GM19035 (cell line): ENCODE data around the gene SLC25A28.

ENCODE experiments used
- ATAC-seq: cut with Tn5 transposase; IDR thresholded peaks from one replicate; pipeline ENCODE4 v1.9.1; 2021; ENCODE audit not compliant: unreplicated experiment

The SLC25A28 gene

DNA sequence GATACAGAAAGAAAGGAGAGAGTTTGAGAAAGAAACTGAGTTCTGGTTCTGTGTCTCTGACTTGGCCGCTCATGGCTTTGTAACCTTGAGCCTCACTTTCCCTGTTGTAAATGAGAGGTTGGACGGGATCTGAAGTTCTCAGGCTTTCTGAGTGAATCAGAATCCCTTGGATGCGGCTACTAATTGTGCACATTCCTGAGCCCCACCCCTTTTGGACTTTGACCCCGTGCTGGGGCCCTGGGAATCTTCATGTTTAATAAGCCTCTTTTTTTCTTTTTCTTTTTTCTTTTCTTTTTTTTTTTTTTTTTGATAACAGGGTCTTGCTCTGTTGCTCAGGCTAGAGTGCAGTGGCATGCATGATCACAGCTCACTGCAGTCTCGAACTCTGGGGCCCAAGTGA, 26.9 kb downstream of the SLC25A28 start:
- ATAC-seq, result no peak

DNA sequence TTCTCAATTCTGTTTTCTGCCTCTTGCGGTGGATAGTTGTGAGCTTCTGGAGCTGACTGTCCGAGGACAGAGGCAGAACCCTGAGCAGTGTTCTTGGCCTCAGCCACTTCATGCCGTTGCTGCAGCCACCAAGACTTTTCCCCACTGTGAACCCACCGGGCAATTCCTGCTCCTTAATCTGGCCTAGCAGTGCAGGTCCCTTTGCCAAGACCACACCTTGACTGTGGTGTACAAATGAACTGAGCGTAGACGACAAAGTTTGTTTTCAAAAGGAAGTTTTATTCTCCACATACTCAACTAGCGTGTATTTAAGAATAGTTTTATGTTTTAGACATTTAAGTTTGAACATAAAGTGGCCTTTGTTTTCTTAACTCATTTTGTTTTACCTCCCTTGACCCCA, 29.4 kb downstream of the SLC25A28 start:
- no peak for ATAC-seq

DNA sequence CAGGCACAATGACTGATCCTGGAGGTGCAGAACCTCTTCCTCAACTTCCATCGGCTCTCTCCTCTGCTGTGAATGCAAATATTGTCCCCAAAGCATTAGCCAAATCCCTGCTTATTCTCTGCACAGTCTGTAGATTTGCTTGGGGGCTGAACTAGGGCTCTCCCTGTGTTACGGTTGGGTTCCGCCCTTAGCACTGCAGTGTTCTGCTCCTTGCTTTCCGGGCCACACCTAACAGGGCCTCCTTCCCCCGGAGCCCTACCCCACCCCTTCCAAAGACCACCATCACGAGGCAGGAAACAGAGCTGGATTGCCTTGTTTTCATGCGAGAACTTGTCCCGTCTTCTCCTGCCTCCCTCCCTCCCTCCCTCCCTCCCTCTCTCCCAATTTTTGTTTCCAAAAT, 36.6 kb downstream of the SLC25A28 start:
- no peak for ATAC-seq

DNA sequence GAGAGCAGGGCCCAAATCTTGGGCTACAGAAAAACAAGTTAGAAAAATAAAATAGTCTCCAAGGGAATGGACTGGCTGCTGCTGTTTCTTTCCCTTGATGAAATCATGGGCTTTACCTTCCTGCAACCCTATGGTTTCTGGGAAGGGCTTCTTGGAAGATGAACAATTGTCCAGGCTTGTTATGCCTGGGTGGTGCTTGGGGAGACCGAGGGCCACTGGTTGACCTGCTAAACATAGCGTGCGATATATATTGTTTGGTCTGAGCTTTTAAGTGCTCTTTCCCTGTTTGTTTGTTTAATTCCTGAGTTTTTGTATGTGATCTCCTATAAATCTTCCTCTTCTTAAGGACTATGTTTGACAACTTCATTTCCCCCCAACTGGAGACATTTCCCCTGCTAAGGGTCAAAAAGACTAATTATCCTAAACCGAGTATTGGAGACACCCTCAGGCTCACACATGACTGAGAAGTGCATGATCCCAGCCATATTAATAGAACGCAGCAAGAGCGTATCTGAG, 37.9 kb downstream of the SLC25A28 start:
- no peak for ATAC-seq

DNA sequence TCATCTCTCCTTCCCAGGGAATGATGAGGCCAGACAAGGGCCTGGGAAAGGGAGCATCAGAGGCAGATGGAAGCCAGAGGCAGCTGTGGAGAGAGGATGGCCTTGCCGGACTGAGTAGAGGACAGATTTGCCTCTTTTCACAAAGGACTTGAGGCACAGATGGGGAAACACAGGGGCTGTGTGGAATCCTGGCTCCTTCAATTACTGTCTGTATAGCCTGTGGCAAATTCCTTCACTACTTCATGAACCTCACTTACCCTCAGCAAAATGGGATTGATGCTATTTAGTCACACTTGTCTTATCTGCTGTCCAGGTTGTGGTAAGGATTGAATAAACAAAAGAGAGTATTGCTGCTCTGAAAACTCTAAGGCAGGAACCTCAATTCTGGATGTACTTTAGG, 40.3 kb downstream of the SLC25A28 start:
- ATAC-seq, result no peak

DNA sequence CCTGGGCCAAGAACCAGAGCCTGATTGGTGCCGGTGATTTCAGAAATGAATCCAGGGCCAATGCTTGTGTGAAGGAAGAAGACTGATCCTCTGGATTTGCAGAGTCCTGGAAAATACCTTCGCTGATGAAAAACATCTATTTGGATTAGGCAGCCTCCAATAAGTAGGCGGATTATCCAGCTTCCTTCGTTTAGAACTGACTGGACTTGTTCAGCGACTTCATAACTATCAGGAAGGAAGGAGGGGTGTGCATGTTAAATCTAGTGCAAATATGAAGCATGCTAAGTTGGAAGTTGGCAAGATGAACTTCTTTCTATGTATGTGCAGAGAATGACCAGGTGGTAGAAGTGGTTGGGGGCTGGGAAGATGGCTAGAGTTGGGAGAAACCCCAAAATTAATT, 46.4 kb downstream of the SLC25A28 start:
- ATAC-seq, result no peak

DNA sequence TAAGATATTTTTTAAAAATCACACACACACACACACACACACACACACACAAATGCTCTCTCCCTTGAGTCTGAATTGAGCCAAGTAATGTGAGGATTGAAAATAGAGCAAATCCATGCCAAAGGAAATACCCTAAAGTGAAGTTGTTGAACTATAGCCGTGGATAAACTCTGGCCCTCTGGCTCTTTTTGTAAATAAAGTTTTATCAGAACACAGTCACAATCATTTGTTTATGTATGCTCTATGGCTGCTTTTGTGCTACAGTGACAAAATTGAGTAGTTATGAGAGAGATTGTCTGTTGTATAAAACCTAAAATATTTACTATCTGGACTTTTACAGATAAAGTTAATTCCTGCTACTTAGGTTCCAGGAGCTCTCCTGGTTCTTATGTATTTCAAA, 48.4 kb downstream of the SLC25A28 start:
- no peak for ATAC-seq

DNA sequence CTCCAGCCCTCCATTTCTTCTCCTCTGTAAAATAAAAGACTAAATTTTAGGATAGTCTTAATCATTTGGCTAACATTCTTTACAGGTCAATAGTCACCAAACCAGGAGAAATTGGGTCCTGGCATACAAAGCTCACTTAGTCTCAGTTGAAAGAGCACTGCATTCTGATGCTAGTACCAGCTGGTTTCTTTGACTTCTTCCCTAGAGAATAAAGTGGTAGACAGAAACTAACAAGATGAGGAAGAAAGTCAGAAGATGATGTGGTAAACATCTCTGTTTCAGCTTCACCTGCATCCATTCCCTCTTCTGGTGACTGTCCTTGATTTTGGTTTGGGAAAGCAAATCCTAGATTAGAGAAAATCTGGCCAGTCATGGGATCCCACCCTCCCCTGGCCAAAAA, 50.3 kb downstream of the SLC25A28 start:
- no peak for ATAC-seq

DNA sequence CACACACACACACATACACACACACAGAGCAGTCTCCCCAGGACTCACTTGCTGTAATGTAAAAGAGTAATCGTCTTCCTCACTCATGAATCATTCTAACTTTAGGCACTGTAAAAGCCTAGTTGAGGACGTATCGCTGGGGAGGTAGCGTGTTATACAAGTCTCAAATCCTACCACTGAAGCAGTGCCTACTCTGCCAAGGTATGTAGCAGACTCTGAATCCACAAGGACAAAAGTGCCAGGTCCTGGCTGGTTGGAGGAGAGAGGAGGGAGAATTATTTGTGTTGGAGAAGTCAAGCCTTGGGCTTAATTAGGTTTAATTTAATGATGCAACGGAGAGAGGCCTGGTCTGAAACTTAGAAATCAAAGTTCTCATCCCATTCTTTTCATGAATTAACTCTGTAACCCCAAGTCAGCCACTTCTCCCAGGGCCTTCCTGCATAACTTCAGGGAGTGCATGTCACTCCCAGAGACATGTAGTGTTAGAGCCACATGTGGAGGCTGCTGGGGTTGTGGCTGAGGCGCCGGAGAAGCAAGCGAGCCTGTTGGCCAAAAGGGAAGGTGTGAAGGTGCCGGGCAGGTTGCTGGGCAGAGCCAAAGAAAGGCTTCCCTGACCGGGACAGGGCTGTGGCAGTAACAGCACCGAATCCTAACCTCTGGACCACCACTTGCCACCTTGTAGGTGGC, 50.8 kb downstream of the SLC25A28 start:
- ATAC-seq, result no peak

DNA sequence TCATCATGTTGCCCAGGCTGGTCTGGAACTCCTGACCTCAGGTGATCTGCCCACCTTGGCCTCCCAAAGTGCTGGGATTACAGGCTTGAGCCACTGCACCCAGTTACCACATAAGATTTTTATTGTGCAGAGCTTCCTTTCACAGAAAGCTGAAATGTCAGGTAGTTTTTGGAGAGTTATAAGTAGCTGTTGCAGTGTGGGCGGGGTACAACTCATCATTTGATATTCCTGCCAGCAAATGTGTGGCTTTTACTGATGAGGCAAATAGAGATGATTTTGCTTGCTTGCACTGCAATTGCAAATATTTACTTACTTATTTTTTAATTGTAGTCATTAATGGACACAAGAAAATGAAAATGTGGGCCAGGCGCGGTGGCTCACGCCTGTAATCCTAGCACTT, 55.1 kb downstream of the SLC25A28 start:
- no peak for ATAC-seq

DNA sequence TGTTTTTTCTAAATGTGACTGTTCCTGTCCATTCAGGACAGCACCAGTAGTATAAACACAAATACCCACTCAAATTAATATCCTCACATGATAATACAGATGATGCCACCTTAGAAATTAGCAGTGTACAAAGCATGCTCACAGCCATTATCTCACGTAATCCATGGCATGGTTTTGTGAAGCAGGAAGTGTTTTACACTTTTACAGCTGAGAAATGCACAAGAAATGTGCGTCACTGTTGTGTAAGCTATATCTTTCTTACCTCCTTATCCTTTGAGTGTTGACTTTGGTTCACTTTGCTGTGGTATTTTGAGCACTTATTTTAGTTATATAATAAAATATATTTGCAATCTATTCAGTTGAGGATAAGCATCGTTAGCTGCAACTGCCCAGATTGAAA, 55.9 kb downstream of the SLC25A28 start:
- ATAC-seq, result no peak

DNA sequence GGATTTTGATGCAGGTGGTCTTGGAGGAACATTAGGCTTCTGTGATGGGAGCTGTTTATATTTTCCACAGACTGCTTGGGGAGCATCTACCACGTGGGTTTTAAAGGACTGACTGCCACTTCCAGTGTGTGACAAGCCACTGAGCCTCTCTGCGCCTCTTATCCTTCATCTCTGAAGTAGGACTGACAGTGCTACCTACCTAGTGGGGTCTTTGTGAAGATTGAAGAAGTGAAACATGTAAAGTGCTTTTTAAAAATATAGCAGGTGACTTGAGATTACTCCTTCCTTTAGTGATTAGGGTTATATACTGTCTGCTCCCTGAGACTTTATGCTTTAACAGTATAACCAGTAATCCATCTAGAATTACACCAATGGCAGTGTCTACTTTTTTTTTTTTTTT, 57.6 kb downstream of the SLC25A28 start:
- no peak for ATAC-seq
